OCI-LY1 (cell line): ENCODE results near the gene CEP104.

Experiments used
- H2AFZ ChIP-seq: fragments of 200-600 bp; sonication (generic), shearing (Covaris generic); 2 replicates; pipeline ENCODE4 v1.6.0; 2014; ENCODE audit warnings: antibody characterized with exemption, mild to moderate bottlenecking, low read length
- H3F3A ChIP-seq: fragments of 200-600 bp; sonication (generic), shearing (Covaris generic); 2 replicates; pipeline ENCODE4 v1.6.0; 2014; ENCODE audit warnings: mild to moderate bottlenecking, antibody characterized with exemption, low read length, moderate library complexity; ENCODE audit not compliant: insufficient read depth
- H3K27ac ChIP-seq: fragments of 200-600 bp; sonication (generic); 2 replicates; pipeline ENCODE4 v1.5.1; 2014; ENCODE audit warnings: low read length, mixed run types, mild to moderate bottlenecking, low read depth; ENCODE audit not compliant: poor library complexity, severe bottlenecking
- H3K27me3 ChIP-seq: fragments of 200-600 bp; sonication (generic); 2 replicates; pipeline ENCODE4 v1.6.0; 2014; ENCODE audit warnings: antibody characterized with exemption, mild to moderate bottlenecking, low read length, moderate library complexity; ENCODE audit not compliant: insufficient read depth
- H3K36me3 ChIP-seq: fragments of 200-600 bp; sonication (generic); 2 replicates; pipeline ENCODE4 v1.6.1; 2014; ENCODE audit warnings: mild to moderate bottlenecking, antibody characterized with exemption, low read length, moderate library complexity, mixed read lengths; ENCODE audit not compliant: insufficient read depth
- H3K4me1 ChIP-seq: fragments of 200-600 bp; sonication (generic); 2 replicates; pipeline ENCODE4 v1.5.1; 2014; ENCODE audit warnings: mild to moderate bottlenecking, low read length, moderate library complexity; ENCODE audit not compliant: insufficient read depth, severe bottlenecking
- H3K4me2 ChIP-seq: fragments of 200-600 bp; sonication (generic), shearing (Covaris generic); 2 replicates; pipeline ENCODE4 v1.6.1; 2014; ENCODE audit warnings: low read length
- H3K4me3 ChIP-seq: fragments of 200-600 bp; sonication (generic); 2 replicates; pipeline ENCODE4 v1.5.1; 2014; ENCODE audit warnings: low read length, low read depth, mild to moderate bottlenecking, mixed read lengths; ENCODE audit not compliant: poor library complexity, severe bottlenecking
- H3K79me2 ChIP-seq: fragments of 200-600 bp; shearing (Covaris generic); 2 replicates; pipeline ENCODE4 v1.6.1; 2016; ENCODE audit warnings: mixed run types, low read length, mixed read lengths; ENCODE audit not compliant: insufficient read depth
- H3K9ac ChIP-seq: fragments of 200-600 bp; sonication (generic), shearing (Covaris generic); 2 replicates; pipeline ENCODE4 v1.6.1; 2014; ENCODE audit warnings: mild to moderate bottlenecking, low read length, mixed read lengths
- H3K9me2 ChIP-seq: fragments of 200-600 bp; sonication (generic), shearing (Covaris generic); 2 replicates; pipeline ENCODE4 v1.6.1; 2014; ENCODE audit warnings: low read depth, mild to moderate bottlenecking, low read length, mixed read lengths
- H3K9me3 ChIP-seq: fragments of 200-600 bp; shearing (Covaris generic); 2 replicates; pipeline ENCODE4 v1.6.1; 2014; ENCODE audit warnings: low read length, mixed read lengths
- H4K20me1 ChIP-seq: fragments of 200-600 bp; sonication (generic), shearing (Covaris generic); 2 replicates; pipeline ENCODE4 v1.6.0; 2016; ENCODE audit warnings: mild to moderate bottlenecking, low read length; ENCODE audit not compliant: insufficient read depth
- EZH2 ChIP-seq: fragments of 200-600 bp; sonication (generic), shearing (Covaris generic); IDR thresholded peaks from 2 replicates; pipeline ENCODE4 v1.8.0; 2017; ENCODE audit warnings: borderline replicate concordance, mixed run types, mild to moderate bottlenecking, antibody characterized with exemption, low read length, moderate library complexity, mixed read lengths
- TF ChIP-seq, protein P1 (sequence below): fragments of 200-600 bp; sonication (generic), shearing (Covaris generic); IDR thresholded peaks from 2 replicates; pipeline ENCODE4 v1.5.1; 2017; ENCODE audit warnings: mild to moderate bottlenecking, antibody characterized with exemption, low read length, moderate library complexity, mixed read lengths

CEP104 gene

DNA sequence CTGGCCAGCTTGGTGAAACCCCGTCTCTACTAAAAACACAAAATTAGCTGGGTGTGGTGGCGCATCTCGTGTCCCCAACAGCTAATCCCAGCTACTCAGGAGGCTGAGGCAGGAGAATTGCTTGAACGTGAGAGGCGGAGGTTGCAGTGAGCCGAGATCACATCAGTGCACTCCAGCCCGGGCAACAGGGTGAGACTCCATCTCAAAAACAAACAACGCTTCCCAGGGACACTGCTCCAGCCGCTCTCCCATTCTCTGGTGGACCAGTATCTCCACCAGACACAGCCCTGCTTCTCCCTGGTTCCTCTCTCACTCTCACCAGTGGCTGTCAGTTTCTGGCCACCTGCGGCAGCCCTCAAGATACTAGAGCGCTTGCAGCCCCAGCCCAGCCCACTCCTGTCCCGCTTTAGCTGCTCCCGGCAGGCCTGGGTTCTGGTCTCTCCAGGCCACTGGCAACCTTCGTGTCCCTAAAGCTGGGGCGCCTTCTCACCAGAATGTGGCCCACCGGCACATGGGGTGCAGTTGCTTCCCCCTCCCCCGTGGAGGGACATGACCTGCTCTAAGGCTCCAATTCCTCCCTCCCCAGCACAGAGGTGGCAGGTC is 39.8 kb downstream of the CEP104 start:
- H3K9me3 ChIP-seq = no peaks in the 10 kb centered on the region
- no peak overlapping the region for H2AFZ ChIP-seq
- H3K27ac ChIP-seq = no peak overlapping the region
- H3K4me1 ChIP-seq = no peaks in the 10 kb centered on the region
- no peak overlapping the region for H3K9ac ChIP-seq
- no peaks in the 10 kb centered on the region for H4K20me1 ChIP-seq
- TF ChIP-seq, protein P1, sequence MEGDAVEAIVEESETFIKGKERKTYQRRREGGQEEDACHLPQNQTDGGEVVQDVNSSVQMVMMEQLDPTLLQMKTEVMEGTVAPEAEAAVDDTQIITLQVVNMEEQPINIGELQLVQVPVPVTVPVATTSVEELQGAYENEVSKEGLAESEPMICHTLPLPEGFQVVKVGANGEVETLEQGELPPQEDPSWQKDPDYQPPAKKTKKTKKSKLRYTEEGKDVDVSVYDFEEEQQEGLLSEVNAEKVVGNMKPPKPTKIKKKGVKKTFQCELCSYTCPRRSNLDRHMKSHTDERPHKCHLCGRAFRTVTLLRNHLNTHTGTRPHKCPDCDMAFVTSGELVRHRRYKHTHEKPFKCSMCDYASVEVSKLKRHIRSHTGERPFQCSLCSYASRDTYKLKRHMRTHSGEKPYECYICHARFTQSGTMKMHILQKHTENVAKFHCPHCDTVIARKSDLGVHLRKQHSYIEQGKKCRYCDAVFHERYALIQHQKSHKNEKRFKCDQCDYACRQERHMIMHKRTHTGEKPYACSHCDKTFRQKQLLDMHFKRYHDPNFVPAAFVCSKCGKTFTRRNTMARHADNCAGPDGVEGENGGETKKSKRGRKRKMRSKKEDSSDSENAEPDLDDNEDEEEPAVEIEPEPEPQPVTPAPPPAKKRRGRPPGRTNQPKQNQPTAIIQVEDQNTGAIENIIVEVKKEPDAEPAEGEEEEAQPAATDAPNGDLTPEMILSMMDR = no peak
- no peaks in the 10 kb centered on the region for H3K27me3 ChIP-seq
- no peak overlapping the region for H3K4me2 ChIP-seq
- no peaks in the 10 kb centered on the region for H3K79me2 ChIP-seq
- H3K9me2 ChIP-seq = no peaks in the 10 kb centered on the region
- no peaks in the 10 kb centered on the region for H3F3A ChIP-seq
- H3K4me3 ChIP-seq = no peak overlapping the region
- peaks cover 42% of the 10 kb centered on the region for H3K36me3 ChIP-seq

DNA sequence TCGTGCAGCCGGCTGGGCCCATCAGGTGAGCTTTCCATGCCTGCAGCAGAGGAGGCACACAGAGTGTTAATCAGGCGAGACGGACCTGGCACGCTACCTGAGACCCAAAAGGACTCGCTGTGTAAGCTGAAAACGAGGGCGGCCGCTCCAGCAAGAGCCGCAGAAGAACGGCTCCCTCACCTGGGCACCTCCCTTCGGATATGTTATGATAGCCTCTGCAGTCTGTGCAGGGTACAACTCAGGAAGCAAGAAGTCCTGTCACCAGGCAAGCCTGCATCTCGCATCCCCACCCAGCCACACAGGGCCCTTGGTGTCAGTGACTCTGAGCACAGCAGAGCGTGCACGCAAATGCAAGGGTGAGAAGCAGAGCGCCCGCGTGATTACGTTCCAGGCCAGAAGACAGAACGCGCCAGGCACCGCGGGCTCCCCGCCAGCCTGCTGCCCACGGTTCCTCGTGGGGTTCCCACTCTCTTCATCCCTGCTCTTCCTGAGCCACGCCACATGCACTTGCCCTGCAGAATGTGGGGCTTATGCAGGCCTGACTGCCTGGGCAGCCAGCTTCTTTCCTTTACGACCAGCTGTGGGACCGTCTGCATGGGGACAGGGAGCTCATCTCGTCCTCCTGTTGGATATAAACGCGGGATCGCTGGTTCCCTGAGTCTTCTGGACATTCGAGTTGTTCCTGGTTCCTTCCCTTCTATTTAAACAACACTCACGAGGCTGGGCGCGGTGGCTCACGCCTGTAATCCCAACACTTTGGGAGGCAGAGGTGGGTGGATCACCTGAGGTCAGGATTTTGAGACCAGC is 40.5 kb downstream of the CEP104 start:
- Histone ChIP-seq H3K4me1 (no peaks in the 10 kb centered on the region), H3K79me2 (no peaks in the 10 kb centered on the region), H2AFZ (no peak overlapping the region), H3K4me3 (no peak overlapping the region), H3F3A (no peaks in the 10 kb centered on the region), H3K4me2 (no peak overlapping the region), H3K27me3 (no peaks in the 10 kb centered on the region), H3K36me3 (peaks cover 36% of the 10 kb centered on the region), H3K9me3 (no peaks in the 10 kb centered on the region), H4K20me1 (no peaks in the 10 kb centered on the region), H3K9me2 (no peaks in the 10 kb centered on the region), H3K9ac (no peak overlapping the region), H3K27ac (no peak overlapping the region)
- TF ChIP-seq EZH2 = no peak
- TF ChIP-seq, protein P1 = no peak

DNA sequence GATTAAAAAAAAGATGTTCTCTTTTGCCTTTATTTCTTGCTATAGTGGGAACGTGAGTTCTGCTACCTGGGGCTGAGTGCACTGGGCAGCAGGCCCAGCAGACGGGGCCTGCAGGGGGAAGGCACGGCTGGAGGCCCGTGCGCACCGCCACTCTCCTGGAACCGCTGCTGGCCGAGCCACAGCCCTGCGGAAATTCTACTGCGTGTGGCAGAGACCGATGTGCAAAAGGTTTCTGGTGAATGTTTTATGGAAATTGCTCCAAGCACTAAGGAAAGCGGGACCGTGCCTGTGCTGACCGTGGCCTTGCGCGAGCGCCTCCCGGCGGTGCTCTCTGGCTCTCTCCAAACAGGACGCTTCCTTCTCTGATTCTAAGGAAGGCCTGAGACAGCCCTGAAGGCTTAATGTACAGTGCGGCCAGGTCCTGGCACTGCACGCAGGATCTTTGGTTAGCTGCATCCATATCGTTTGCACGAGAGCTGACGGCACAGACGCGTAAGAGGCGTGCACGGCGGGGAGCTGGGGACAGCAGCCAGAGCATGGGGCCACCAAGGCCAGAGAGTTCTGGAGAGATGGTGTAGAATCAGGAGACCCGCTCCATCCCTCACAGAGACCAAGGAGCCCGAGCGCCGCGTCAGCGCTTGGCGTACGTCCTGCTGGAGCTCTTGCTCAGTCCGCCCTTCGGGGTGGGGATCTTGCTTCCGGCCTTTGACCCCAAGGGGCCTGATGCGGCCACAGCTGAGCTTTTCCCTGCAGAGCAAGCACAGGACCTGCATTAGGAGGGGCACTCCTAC is 42.0 kb downstream of the CEP104 start:
- Histone ChIP-seq H3K27ac (no peak overlapping the region), H3K79me2 (no peaks in the 10 kb centered on the region), H3K4me1 (no peaks in the 10 kb centered on the region), H3K9me2 (no peaks in the 10 kb centered on the region), H3K9ac (no peak overlapping the region), H3K9me3 (no peaks in the 10 kb centered on the region), H3K4me3 (no peak overlapping the region), H3F3A (no peaks in the 10 kb centered on the region), H3K36me3 (peaks cover 20% of the 10 kb centered on the region), H3K27me3 (no peaks in the 10 kb centered on the region), H4K20me1 (no peaks in the 10 kb centered on the region), H3K4me2 (no peak overlapping the region), H2AFZ (no peak overlapping the region)
- TF ChIP-seq, protein P1 = no peak
- TF ChIP-seq EZH2 = no peak
